Calu3 (cell line): ENCODE data around the gene SYNE1. TPM values are rescaled to one million over a fixed set of nuclear protein-coding genes. Genes with fewer than 3 reads are reported as not detected.

Experiments used
- BruUV-seq: library from RNA; stranded (reverse); fragments of 400-500 nt; replicated peaks from 2 replicates; lab custom pipeline; 2021; lab: Mats Ljungman, UMichigan
- CTCF ChIA-PET: fragments of 300-600 bp; sonication (Branson Sonifier 250); formaldehyde crosslinking; loops from one replicate; lab custom pipeline; 2022; ENCODE audit warnings: antibody characterized with exemption; lab: Charles Lee
- DNase-seq: peaks from one replicate; pipeline ENCODE4 v3.0.0; 2022
- H3K27ac Mint-ChIP-seq: one replicate; pipeline ENCODE4 v1.8.0; 2022; ENCODE audit warnings: mixed read lengths; ENCODE audit not compliant: unreplicated experiment
- H3K27me3 Mint-ChIP-seq: one replicate; pipeline ENCODE4 v1.8.0; 2022; ENCODE audit warnings: mixed read lengths; ENCODE audit not compliant: unreplicated experiment
- H3K36me3 Mint-ChIP-seq: one replicate; pipeline ENCODE4 v1.8.0; 2022; ENCODE audit warnings: mild to moderate bottlenecking, moderate library complexity, mixed read lengths; ENCODE audit not compliant: insufficient read depth, unreplicated experiment
- H3K4me1 Mint-ChIP-seq: one replicate; pipeline ENCODE4 v1.8.0; 2022; ENCODE audit warnings: mild to moderate bottlenecking, low read depth, mixed read lengths; ENCODE audit not compliant: unreplicated experiment
- H3K4me3 Mint-ChIP-seq: one replicate; pipeline ENCODE4 v1.8.0; 2022; ENCODE audit warnings: mild to moderate bottlenecking, low read depth, moderate library complexity, mixed read lengths; ENCODE audit not compliant: unreplicated experiment
- H3K9me3 Mint-ChIP-seq: one replicate; pipeline ENCODE4 v1.8.0; 2022; ENCODE audit warnings: low read depth, mixed read lengths; ENCODE audit not compliant: unreplicated experiment
- CTCF ChIP-seq: fragments of 200-600 bp; IDR thresholded peaks from one replicate; pipeline ENCODE4 v1.8.0; 2022; ENCODE audit warnings: antibody characterized with exemption; ENCODE audit not compliant: unreplicated experiment
- intact Hi-C: fragments of 100-400 bp; cut with micrococcal nuclease; formaldehyde crosslinking; loops from one replicate; pipeline ENCODE4 v1.10.0; 2022; ENCODE audit not compliant: unreplicated experiment
- total RNA-seq: library from RNA; stranded (reverse); gene quantifications from 2 replicates; pipeline ENCODE4 v1.2.3, GENCODE V29; 2022

Gene SYNE1
- total RNA-seq, 1 experiment from 2014 or later, result 28.1 TPM

- TF ChIP-seq CTCF, result no peak
- no peak for DNase-seq
- peaks cover 5% of the 10 kb centered on the region for H3K36me3 Mint-ChIP-seq
- no peaks in the 10 kb centered on the region for H3K4me1 Mint-ChIP-seq
- H3K4me3 Mint-ChIP-seq, result no peak overlapping the region
- CTCF ChIA-PET, result no interaction called here
- H3K27me3 Mint-ChIP-seq, result no peaks in the 10 kb centered on the region
- intact Hi-C loops, result no loop called here
- no peak overlapping the region for H3K27ac Mint-ChIP-seq
- no TSS peak for BruUV-seq
- H3K9me3 Mint-ChIP-seq, result no peaks in the 10 kb centered on the region
Measured at GRCh38 chr6:152341596-152341995, 295.6 kb downstream of the SYNE1 start.

DNA sequence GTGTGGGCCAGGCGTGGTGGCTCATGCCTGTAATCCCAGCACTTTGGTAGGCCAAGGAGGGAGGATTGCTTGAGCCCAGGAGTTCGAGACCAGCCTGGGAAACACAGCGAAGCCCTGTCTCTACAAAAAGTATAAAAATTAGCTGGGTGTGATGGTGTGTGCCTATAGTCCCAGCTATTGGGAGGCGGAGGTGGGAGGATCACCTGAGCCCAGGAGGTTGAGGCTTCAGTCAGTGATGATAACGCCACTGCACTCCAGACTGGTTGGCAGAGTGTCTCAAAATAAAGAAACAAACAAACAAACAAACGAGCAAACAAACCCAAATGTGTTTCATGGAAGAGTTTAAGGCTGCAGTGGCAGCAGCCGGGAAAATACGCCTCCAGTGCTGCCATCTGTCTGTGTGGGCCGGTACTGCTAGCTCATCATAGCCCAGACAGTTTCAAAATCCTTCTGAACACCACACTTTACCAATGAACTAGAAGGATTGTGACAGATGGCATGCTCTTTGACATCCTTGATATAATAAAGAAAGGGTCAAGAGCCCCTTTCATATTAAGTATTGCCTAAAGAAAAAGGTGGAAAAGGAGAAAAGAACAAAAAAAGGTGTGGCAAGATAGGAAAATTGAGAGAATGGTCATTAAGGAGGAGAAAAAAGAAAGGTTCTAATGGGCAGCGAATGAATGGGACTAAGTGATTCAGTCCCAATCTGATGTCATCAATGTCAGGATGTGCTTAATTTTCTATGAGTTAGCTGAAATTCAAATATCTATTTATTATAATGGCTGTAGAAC is 298.6 kb downstream of the SYNE1 start:
- TF ChIP-seq CTCF, result peak; percentile 40
- Mint-ChIP-seq H3K9me3 (no peaks in the 10 kb centered on the region), H3K4me1 (no peaks in the 10 kb centered on the region), H3K36me3 (peaks cover 5% of the 10 kb centered on the region), H3K27me3 (no peaks in the 10 kb centered on the region), H3K27ac (no peak overlapping the region), H3K4me3 (no peak overlapping the region)
- no TSS peak for BruUV-seq
- intact Hi-C loops, result no loop called here
- CTCF ChIA-PET, result interaction anchor here (0.9 to 1.5 kb wide), 3 partner anchors 9 to 37 kb away, joined by 3 to 4 read pairs (median 3); no protein-coding TSS in a partner anchor
- peak; percentile 40 for DNase-seq

- no peak for TF ChIP-seq CTCF
- Mint-ChIP-seq H3K36me3 (peaks cover 5% of the 10 kb centered on the region), H3K4me1 (no peaks in the 10 kb centered on the region), H3K4me3 (no peak overlapping the region), H3K9me3 (no peaks in the 10 kb centered on the region), H3K27ac (no peak overlapping the region), H3K27me3 (no peaks in the 10 kb centered on the region)
- intact Hi-C loops, result no loop called here
- no TSS peak for BruUV-seq
- CTCF ChIA-PET, result no interaction called here
- DNase-seq, result no peak
Measured at GRCh38 chr6:152334555-152334954, 302.6 kb downstream of the SYNE1 start.

- H3K36me3 Mint-ChIP-seq, result no peaks in the 10 kb centered on the region
- no TSS peak for BruUV-seq
- H3K27me3 Mint-ChIP-seq, result no peaks in the 10 kb centered on the region
- CTCF ChIA-PET, result interaction anchor here (0.7 kb wide), 1 partner anchor 925 kb away, joined by 3 read pairs; no protein-coding TSS in a partner anchor
- H3K4me1 Mint-ChIP-seq, result no peaks in the 10 kb centered on the region
- intact Hi-C loops, result no loop called here
- no peak for DNase-seq
- H3K4me3 Mint-ChIP-seq, result no peak overlapping the region
- H3K9me3 Mint-ChIP-seq, result no peaks in the 10 kb centered on the region
- H3K27ac Mint-ChIP-seq, result no peak overlapping the region
- no peak for TF ChIP-seq CTCF
Measured at GRCh38 chr6:152330961-152331360, 306.2 kb downstream of the SYNE1 start.
